Activated T-cell treated with anti-CD3 and anti-CD28 coated beads, Interleukin-2, amount 50 U/mL, for 4 hours (primary cell): ENCODE measurements around the gene CCDC178. TPM values are rescaled to one million over a fixed set of nuclear protein-coding genes. Genes with fewer than 3 reads are reported as not detected.

Source experiments
- ATAC-seq, 2 donors: fragments of 200-7000 bp; cut with Tn5 transposase; one replicate each; pipeline ENCODE4 v1.10.0; 2021
- DNase-seq: peaks from one replicate; pipeline ENCODE4 v3.0.0-alpha.2; 2020
- H3K27me3 Mint-ChIP-seq: one replicate; pipeline ENCODE4 v1.8.0; 2021; ENCODE audit warnings: low read depth, mixed read lengths
- H3K36me3 Mint-ChIP-seq: one replicate; pipeline ENCODE4 v1.8.0; 2022; ENCODE audit warnings: mixed read lengths; ENCODE audit not compliant: insufficient read depth
- H3K4me1 Mint-ChIP-seq: one replicate; pipeline ENCODE4 v1.8.0; 2021; ENCODE audit warnings: low read depth, mixed read lengths
- H3K4me3 Mint-ChIP-seq: one replicate; pipeline ENCODE4 v1.8.0; 2021; ENCODE audit warnings: mild to moderate bottlenecking, moderate library complexity, mixed read lengths
- H3K9me3 Mint-ChIP-seq: one replicate; pipeline ENCODE4 v1.8.0; 2021; ENCODE audit warnings: mixed read lengths
- total RNA-seq, 3 donors: library from RNA; stranded (reverse); gene quantifications; one replicate each; pipeline ENCODE4 v1.2.1, GENCODE V29; 2021

CCDC178 gene
- total RNA-seq, 3 donors from 2014 or later, result not detected

GRCh38 chr18:32934201-32934600 lies 506.3 kb downstream of the CCDC178 start:
- H3K36me3 Mint-ChIP-seq, result no peaks in the 10 kb centered on the region
- H3K27me3 Mint-ChIP-seq, result no peaks in the 10 kb centered on the region
- H3K9me3 Mint-ChIP-seq, result peaks cover 3% of the 10 kb centered on the region
- no peak for ATAC-seq
- no peak for DNase-seq
- no peak overlapping the region for H3K4me3 Mint-ChIP-seq
- H3K4me1 Mint-ChIP-seq, result no peaks in the 10 kb centered on the region

DNA sequence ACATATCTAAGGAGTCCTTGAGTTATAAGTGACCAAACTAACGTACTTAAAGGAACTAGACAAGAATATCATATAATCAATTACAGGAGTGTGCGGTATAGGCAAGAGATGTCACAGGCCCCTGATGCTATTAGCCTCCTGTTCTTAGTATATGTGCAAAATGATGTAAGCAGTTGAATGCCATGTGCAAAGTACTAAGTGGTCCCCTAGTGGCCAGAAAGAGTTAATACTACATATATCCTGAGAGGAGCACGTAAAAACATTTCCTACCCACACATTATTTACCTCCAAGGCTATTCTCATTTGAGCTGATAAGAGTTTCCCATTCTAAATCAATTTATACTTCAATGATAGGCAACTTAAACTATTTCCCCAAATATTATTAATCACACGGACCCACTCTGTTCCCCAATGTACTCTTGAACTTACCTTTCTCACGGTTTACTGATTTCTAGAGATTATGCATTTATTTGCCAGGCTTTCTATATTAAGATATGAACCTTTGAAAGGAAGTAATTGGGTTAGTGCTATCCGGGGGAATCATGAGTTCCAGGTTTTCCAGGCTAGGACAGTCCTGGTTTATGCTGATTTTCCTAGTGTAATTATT lies 509.7 kb downstream of the CCDC178 start:
- Mint-ChIP-seq H3K4me1 (no peaks in the 10 kb centered on the region), H3K27me3 (no peaks in the 10 kb centered on the region), H3K36me3 (no peaks in the 10 kb centered on the region), H3K4me3 (no peak overlapping the region), H3K9me3 (no peaks in the 10 kb centered on the region)
- DNase-seq, result no peak
- no peak for ATAC-seq

- DNase-seq, result no peak
- H3K9me3 Mint-ChIP-seq, result no peaks in the 10 kb centered on the region
- no peak for ATAC-seq
- H3K4me1 Mint-ChIP-seq, result no peaks in the 10 kb centered on the region
- no peaks in the 10 kb centered on the region for H3K27me3 Mint-ChIP-seq
- H3K36me3 Mint-ChIP-seq, result no peaks in the 10 kb centered on the region
- no peak overlapping the region for H3K4me3 Mint-ChIP-seq
Observed at GRCh38 chr18:32929213-32929612, 511.3 kb downstream of the CCDC178 start.

DNA sequence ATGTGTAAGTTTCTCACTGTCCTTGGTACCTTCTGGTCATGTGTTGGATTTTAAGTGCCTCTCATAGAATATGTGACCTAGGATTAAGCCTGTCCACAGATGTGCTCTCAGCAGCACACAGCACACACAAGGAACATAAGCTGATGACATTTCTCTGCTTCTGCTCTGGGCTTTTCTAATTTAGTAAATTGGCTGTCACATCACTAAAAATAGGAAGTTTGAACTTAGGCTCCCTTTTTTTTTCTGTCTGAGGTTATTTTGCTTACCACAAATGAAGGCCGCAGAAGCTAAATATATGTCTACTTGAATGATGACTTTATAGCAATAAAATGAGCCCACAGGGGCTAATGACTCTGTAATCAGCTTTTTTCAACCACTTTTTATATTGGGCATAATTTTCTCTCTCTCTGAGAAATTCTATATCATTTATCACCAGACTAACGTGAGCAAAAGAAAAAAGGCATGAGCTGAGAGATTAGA lies 517.5 kb downstream of the CCDC178 start:
- no peaks in the 10 kb centered on the region for H3K4me1 Mint-ChIP-seq
- ATAC-seq (no peak), DNase-seq (no peak)
- H3K36me3 Mint-ChIP-seq, result no peaks in the 10 kb centered on the region
- H3K4me3 Mint-ChIP-seq, result no peak overlapping the region
- no peaks in the 10 kb centered on the region for H3K9me3 Mint-ChIP-seq
- no peaks in the 10 kb centered on the region for H3K27me3 Mint-ChIP-seq

DNA sequence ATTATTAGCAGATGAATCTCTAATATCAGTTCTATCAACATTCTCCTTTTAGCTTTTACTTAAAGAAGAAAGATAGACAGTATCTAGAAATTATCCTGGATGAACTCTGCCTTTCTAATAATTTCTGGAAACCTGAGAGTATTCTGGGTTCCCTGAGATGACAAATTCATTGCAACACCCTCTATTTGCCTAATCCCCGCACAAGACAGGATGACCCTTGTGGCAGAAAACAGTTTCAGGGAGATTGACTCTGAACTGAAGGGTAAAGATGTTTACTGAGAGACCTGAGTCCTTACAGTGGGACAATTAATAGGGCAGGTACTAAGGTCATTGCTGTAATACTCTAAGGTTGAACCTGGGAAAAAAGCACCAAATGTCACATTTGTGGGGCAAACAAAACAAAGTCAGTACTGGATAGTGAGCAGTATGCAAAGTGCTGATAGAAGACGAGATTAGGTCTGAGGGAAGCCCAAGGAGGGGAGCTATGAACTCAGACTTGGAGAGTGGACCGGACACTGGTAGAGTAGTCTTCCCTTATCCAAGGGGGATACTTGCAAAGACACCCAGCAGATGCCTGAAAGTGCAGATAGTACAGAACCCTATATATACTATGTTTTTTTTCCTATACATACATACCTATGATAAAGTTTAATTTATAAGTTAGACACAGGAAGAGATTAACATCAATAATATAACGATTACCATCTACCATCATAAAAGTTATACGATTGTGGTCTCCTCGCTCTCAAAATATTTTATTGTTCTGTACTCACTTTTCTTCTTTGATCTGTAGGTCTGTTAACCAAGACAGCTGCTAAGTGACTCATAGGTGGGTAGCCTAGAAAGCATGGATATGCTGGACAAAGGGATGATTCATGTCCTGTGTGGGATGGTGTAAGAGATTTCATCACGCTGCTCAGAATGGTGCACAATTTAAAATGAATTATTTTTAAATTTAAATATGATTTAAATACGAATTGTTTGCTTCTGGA lies 519.4 kb downstream of the CCDC178 start:
- H3K4me1 Mint-ChIP-seq, result no peaks in the 10 kb centered on the region
- no peaks in the 10 kb centered on the region for H3K27me3 Mint-ChIP-seq
- no peak for ATAC-seq
- DNase-seq, result no peak
- no peaks in the 10 kb centered on the region for H3K36me3 Mint-ChIP-seq
- no peaks in the 10 kb centered on the region for H3K9me3 Mint-ChIP-seq
- no peak overlapping the region for H3K4me3 Mint-ChIP-seq

DNA sequence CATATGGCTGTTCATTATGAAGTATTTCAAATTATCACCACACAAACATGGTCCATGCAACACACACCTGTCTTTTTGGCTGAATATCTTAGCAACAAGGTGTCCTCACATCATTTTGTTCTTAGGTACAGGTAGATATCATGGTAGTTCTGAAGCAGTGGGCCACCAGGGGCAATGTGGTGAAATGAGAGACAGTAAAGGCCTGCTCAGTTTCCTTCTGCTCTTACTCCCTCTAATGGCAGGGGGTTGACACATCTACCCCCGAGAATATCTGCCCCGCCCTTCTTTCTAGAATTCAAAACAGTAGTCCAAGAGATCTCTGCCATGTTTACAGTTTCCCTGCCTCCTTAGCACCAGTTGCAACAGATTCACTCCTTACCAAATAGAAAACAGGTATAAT lies 520.7 kb downstream of the CCDC178 start:
- Mint-ChIP-seq H3K9me3 (no peaks in the 10 kb centered on the region), H3K4me1 (no peaks in the 10 kb centered on the region), H3K36me3 (no peaks in the 10 kb centered on the region), H3K27me3 (no peaks in the 10 kb centered on the region), H3K4me3 (no peak overlapping the region)
- no peak for DNase-seq
- ATAC-seq, result no peak

- H3K4me3 Mint-ChIP-seq, result no peak overlapping the region
Observed at GRCh38 chr18:32918692-32919250, 521.8 kb downstream of the CCDC178 start.

GRCh38 chr18:32915516-32915915 lies 525.0 kb downstream of the CCDC178 start:
- H3K27me3 Mint-ChIP-seq, result no peaks in the 10 kb centered on the region
- no peaks in the 10 kb centered on the region for H3K4me1 Mint-ChIP-seq
- H3K4me3 Mint-ChIP-seq, result no peak overlapping the region
- DNase-seq, result no peak
- no peaks in the 10 kb centered on the region for H3K36me3 Mint-ChIP-seq
- ATAC-seq, result no peak
- no peaks in the 10 kb centered on the region for H3K9me3 Mint-ChIP-seq

More at GRCh38 chr18:32918692-32919250, 521.8 kb downstream of the CCDC178 start:
- no peak for ATAC-seq
- no peaks in the 10 kb centered on the region for H3K4me1 Mint-ChIP-seq
- no peak for DNase-seq
- no peaks in the 10 kb centered on the region for H3K36me3 Mint-ChIP-seq
- no peaks in the 10 kb centered on the region for H3K9me3 Mint-ChIP-seq
- no peaks in the 10 kb centered on the region for H3K27me3 Mint-ChIP-seq

GRCh38 chr18:32911660-32912284 lies 528.7 kb downstream of the CCDC178 start:
- no peaks in the 10 kb centered on the region for H3K27me3 Mint-ChIP-seq
- DNase-seq, result no peak
- no peaks in the 10 kb centered on the region for H3K4me1 Mint-ChIP-seq
- peaks cover 5% of the 10 kb centered on the region for H3K9me3 Mint-ChIP-seq
- H3K36me3 Mint-ChIP-seq, result no peaks in the 10 kb centered on the region
- H3K4me3 Mint-ChIP-seq, result no peak overlapping the region
- ATAC-seq, result no peak

GRCh38 chr18:32910694-32911296 lies 529.7 kb downstream of the CCDC178 start:
- no peak overlapping the region for H3K4me3 Mint-ChIP-seq
- H3K27me3 Mint-ChIP-seq, result no peaks in the 10 kb centered on the region
- no peaks in the 10 kb centered on the region for H3K36me3 Mint-ChIP-seq
- peaks cover 9% of the 10 kb centered on the region for H3K9me3 Mint-ChIP-seq
- no peaks in the 10 kb centered on the region for H3K4me1 Mint-ChIP-seq
- DNase-seq, result no peak
- no peak for ATAC-seq

DNA sequence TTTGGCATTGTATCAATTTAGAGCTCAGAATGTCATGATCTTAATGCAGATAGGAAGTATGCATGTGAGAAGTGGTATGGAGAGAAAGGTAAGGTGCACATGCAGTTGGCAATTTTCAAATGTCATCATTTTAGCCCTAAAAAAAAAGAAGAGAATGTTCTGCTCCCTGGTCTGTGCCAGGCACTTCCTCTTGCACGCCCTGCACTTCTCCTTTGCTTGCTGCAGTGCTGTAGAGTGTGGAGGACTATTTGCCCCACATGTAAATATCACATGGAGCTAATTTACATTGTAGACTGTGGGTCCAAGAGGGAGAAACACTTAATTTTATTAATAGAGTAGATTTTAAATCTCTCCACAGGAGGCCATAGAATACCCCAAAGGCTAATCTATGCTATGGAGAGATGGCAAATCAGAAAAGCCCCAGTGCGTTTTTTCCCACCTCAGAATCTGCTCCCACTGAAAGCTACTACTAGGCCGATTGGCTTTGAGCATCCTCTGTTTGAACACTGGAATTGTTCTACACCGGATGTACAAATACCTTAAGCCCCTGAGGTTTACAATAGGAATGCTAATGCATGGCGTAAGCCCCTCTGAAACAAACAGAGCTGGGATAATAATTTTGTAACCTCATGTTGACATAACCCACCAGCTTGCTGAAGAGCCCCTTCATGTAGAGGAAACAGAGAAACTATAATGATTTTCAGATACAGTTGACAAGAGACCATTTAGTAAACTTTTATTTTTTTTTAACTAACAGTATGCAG lies 530.5 kb downstream of the CCDC178 start:
- Mint-ChIP-seq H3K9me3 (peaks cover 9% of the 10 kb centered on the region), H3K4me1 (no peaks in the 10 kb centered on the region), H3K27me3 (no peaks in the 10 kb centered on the region), H3K36me3 (no peaks in the 10 kb centered on the region), H3K4me3 (no peak overlapping the region)
- ATAC-seq (no peak), DNase-seq (no peak)

DNA sequence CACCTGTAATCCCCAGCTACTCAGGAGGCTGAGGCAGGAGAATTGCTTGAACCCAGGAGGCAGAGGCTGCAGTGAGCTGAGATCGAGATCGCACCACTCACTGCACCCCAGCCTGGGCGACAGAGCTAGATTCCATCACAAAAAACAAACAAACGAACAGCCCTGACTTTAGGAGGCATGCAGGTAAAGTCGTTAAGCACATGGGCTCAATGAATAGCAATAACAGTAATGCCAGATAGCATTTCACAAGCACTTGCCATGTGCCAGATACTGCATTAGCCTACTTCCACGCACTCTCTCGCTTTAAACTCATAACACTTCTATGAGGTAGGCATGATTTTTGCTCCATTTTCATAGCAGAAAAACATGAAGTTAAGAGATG lies 532.1 kb downstream of the CCDC178 start:
- ATAC-seq (no peak), DNase-seq (no peak)
- peaks cover 9% of the 10 kb centered on the region for H3K9me3 Mint-ChIP-seq
- H3K36me3 Mint-ChIP-seq, result no peaks in the 10 kb centered on the region
- H3K27me3 Mint-ChIP-seq, result no peaks in the 10 kb centered on the region
- H3K4me1 Mint-ChIP-seq, result no peaks in the 10 kb centered on the region
- H3K4me3 Mint-ChIP-seq, result no peak overlapping the region

DNA sequence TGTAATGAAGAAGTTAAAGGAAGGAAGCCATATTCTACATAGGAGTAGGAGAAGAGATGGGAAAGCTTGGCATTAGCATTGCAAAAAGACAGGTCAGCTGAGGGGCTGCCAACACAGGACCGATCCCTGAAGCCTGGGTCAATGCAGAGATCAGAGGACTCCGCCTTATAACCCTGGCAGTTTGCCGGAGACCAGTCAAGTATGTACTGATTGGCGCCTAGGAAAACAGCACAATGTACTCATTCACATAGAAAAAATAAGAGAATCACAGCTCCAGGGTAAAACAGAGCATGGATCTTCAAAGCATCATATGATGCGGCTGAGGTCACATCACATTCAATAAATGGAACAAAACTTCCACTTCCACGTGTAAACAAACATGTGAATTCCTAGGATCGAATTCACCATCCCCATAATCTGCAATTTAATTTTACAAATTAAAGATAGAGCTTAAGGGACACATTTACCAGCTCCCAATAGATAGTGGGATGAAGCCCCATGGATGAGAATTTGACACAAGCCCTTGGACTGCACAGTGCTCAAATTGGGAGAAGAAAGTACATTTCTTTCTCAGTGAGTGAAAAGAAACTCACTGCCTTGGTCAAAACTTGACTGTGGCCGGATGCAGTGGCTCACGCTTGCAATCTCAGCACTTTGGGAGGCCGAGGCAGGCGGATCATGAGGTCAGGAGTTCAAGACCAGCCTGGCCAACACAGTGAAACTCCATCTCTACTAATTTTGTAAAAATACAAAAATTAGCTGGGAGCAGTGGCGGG lies 532.7 kb downstream of the CCDC178 start:
- DNase-seq (no peak), ATAC-seq (no peak)
- Mint-ChIP-seq H3K4me1 (no peaks in the 10 kb centered on the region), H3K27me3 (no peaks in the 10 kb centered on the region), H3K9me3 (peaks cover 9% of the 10 kb centered on the region), H3K36me3 (no peaks in the 10 kb centered on the region), H3K4me3 (no peak overlapping the region)
